Endodermal cell (in vitro differentiated cells): Measurements from ENCODE around the gene ENKUR. TPM values are rescaled to one million over a fixed set of nuclear protein-coding genes. Genes with fewer than 3 reads are reported as not detected.

Experiments used
- DNase-seq: peaks from one replicate; pipeline ENCODE4 v3.0.0-alpha.2; 2017
- H3K27ac ChIP-seq: 2 replicates; pipeline ENCODE4 v1.5.1; 2013; ENCODE audit warnings: mild to moderate bottlenecking, low read depth, low read length, moderate library complexity
- H3K27me3 ChIP-seq: 2 replicates; pipeline ENCODE4 v1.6.1; 2013; ENCODE audit warnings: mild to moderate bottlenecking, low read length, moderate library complexity; ENCODE audit not compliant: insufficient read depth, control insufficient read depth, poor library complexity, severe bottlenecking
- H3K36me3 ChIP-seq: 2 replicates; pipeline ENCODE4 v1.7.0; 2013; ENCODE audit warnings: mild to moderate bottlenecking, low read length, moderate library complexity; ENCODE audit not compliant: control insufficient read depth, insufficient read depth
- H3K4me1 ChIP-seq: one replicate; pipeline ENCODE4 v1.7.0; 2013; ENCODE audit warnings: low read length; ENCODE audit not compliant: control insufficient read depth, insufficient read depth
- H3K4me3 ChIP-seq: 2 replicates; pipeline ENCODE4 v1.5.1; 2013; ENCODE audit warnings: mild to moderate bottlenecking, low read length, moderate library complexity
- H3K9ac ChIP-seq: 2 replicates; pipeline ENCODE4 v1.6.1; 2013; ENCODE audit warnings: mild to moderate bottlenecking, low read length, moderate library complexity; ENCODE audit not compliant: poor library complexity, severe bottlenecking; ENCODE audit errors: extremely low read depth
- H3K9me3 ChIP-seq: 2 replicates; pipeline ENCODE4 v1.6.1; 2013; ENCODE audit warnings: mild to moderate bottlenecking, low read length, moderate library complexity; ENCODE audit not compliant: control insufficient read depth
- H3K27ac Mint-ChIP-seq: 2 replicates; pipeline ENCODE4 v1.8.0; 2020; ENCODE audit warnings: mixed read lengths
- H3K27me3 Mint-ChIP-seq: 2 replicates; pipeline ENCODE4 v1.8.0; 2021; ENCODE audit warnings: mild to moderate bottlenecking, mixed read lengths; ENCODE audit not compliant: insufficient read depth
- H3K36me3 Mint-ChIP-seq: 2 replicates; pipeline ENCODE4 v1.8.0; 2020; ENCODE audit warnings: low read depth, mixed read lengths
- H3K4me1 Mint-ChIP-seq: 2 replicates; pipeline ENCODE4 v1.8.0; 2020; ENCODE audit warnings: mixed read lengths
- H3K4me3 Mint-ChIP-seq: 2 replicates; pipeline ENCODE4 v1.8.0; 2020; ENCODE audit warnings: mild to moderate bottlenecking, moderate library complexity, mixed read lengths
- H3K9me3 Mint-ChIP-seq: 2 replicates; pipeline ENCODE4 v1.8.0; 2020; ENCODE audit warnings: mild to moderate bottlenecking, mixed read lengths
- WGBS, 2 experiments: methylation state at CpG; one replicate each; pipeline versions ENCODE4 v1.1.5 to v1.1.7; 2013; ENCODE audit warnings: missing lambda C conversion rate in 2 of 2, mixed read lengths in 1 of 2; ENCODE audit not compliant: insufficient coverage in 1 of 2, insufficient read length in 1 of 2; 5-methylcytosine and 5-hydroxymethylcytosine counted together
- long read RNA-seq, 4 experiments: library from polyadenylated mRNA in 2 of 4; library from RNA in 1 of 4; library from capped mRNA in 1 of 4; stranded (forward) in 3 of 4; unstranded in 1 of 4; transcript quantifications; one replicate each; pipeline ENCODE4 v2.0.0, GENCODE V29; 2020 to 2021; ENCODE audit warnings: inconsistent platforms in 1 of 4
- polyA plus RNA-seq, 2 experiments: library from polyadenylated mRNA; stranded (reverse); fragments of 50-300 nt; gene quantifications; one replicate each; pipeline ENCODE4 v1.2.3, GENCODE V29; 2013
- total RNA-seq, 2 donors: library from RNA; stranded (reverse); fragmentation: NEBNext Ultra II Directional in 1 of 2; extraction: Animal tissue kit (Norgen Biotek cat#: 25700) in 1 of 2; gene quantifications; 2 replicates in 1 of 2; 3 replicates in 1 of 2; pipeline ENCODE4 v1.2.1, GENCODE V29; 2021
- TF ChIP-seq, protein P1 (sequence below): fragments of 200-600 bp; sonication (generic); conservative IDR thresholded peaks from 2 replicates; pipeline ENCODE4 v1.5.0; 2021; ENCODE audit warnings: antibody characterized with exemption, mild to moderate bottlenecking

Gene ENKUR, protein sequence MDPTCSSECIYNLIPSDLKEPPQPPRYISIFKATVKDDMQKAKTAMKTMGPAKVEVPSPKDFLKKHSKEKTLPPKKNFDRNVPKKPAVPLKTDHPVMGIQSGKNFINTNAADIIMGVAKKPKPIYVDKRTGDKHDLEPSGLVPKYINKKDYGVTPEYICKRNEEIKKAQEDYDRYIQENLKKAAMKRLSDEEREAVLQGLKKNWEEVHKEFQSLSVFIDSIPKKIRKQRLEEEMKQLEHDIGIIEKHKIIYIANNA
- total RNA-seq = not detected
- 3.1 TPM for polyA plus RNA-seq (2013, experiment 1 of 2)
- 1.4 TPM for polyA plus RNA-seq (2013, experiment 2 of 2)
- long read RNA-seq, experiment 1 = 0 reads
- long read RNA-seq, experiment 2, partial matches to known transcripts = 0 of 2 reads
- long read RNA-seq, experiment 2, other reads (novel, unspliced or antisense) = 2 of 2 reads
- long read RNA-seq, experiment 3, partial matches to known transcripts = 0 of 1 reads
- long read RNA-seq, experiment 3, other reads (novel, unspliced or antisense) = 1 of 1 reads
- long read RNA-seq, experiment 4 = 0 reads

DNA sequence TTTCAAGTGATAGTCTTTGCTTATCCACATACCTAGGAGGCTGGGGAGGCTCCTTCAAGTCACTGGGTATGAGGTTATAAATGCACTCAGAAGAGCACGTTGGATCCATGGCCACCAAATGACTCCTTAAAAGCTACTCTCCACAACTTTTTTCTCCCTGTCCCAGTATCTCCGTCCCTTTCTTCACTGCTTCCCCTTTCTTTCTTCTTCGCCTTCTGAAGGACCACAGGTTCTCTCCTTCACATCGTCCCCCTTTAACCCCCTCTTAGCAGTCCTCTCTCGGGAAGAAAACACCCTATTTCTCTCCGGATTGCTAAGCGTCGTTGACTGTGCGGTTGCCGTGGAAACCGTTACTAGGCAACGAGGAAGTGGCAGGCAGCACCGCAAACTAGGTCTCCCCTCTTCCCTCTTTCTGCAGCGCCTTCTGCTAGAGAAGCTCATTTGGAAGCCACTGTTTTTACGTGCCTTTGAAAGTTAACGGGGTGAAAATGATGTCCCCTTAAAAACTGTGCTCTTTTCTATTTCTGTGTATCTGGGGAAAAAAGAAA lies at the start of gene ENKUR:
Gene ENKUR, minus strand, starts transcription at position 331 of the 548 bp plus-strand sequence. Its CDS starts 222 bp downstream, at position 109.
- peak within 1 kb of the TSS; percentile 71 for H3K9ac ChIP-seq
- Mint-ChIP-seq H3K36me3 (no peaks in the 10 kb centered on the region), H3K27ac (peak within 1 kb of the TSS; percentile 97), H3K9me3 (no peaks in the 10 kb centered on the region), H3K27me3 (no peaks in the 10 kb centered on the region), H3K4me1 (peaks cover 2% of the 10 kb centered on the region), H3K4me3 (peak within 1 kb of the TSS; percentile 78)
- H3K4me1 ChIP-seq = no peaks in the 10 kb centered on the region
- WGBS, 2 experiments = 0 to 1% methylated on average over 5 to 16 of the region's 16 CpGs
- DNase-seq = peak; percentile 96
- TF ChIP-seq, protein P1, sequence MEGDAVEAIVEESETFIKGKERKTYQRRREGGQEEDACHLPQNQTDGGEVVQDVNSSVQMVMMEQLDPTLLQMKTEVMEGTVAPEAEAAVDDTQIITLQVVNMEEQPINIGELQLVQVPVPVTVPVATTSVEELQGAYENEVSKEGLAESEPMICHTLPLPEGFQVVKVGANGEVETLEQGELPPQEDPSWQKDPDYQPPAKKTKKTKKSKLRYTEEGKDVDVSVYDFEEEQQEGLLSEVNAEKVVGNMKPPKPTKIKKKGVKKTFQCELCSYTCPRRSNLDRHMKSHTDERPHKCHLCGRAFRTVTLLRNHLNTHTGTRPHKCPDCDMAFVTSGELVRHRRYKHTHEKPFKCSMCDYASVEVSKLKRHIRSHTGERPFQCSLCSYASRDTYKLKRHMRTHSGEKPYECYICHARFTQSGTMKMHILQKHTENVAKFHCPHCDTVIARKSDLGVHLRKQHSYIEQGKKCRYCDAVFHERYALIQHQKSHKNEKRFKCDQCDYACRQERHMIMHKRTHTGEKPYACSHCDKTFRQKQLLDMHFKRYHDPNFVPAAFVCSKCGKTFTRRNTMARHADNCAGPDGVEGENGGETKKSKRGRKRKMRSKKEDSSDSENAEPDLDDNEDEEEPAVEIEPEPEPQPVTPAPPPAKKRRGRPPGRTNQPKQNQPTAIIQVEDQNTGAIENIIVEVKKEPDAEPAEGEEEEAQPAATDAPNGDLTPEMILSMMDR = no peak
- H3K36me3 ChIP-seq = no peaks in the 10 kb centered on the region
- H3K27ac ChIP-seq = peak within 1 kb of the TSS; percentile 94
- H3K4me3 ChIP-seq = peak within 1 kb of the TSS; percentile 88
- H3K9me3 ChIP-seq = no peaks in the 10 kb centered on the region
- no peaks in the 10 kb centered on the region for H3K27me3 ChIP-seq

DNA sequence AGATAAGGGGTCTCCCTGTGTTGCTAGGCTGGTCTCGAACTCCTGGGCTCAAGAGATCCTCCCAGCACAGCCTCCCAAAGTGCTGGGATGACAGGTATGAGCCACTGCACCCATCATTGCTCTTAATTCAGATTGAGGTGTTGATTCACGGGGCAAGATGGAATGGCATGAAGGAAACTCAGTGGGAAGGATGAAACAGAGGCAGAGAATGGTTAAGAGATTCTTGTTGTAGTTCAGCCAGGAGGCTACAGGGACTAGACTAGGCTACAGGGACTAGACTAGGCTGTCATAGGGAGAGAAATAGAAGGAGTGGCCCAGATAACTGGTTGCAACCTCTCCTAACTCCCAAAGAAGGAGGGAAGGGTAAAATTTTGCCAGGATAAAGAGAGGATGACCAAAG lies 48.4 kb upstream of the ENKUR start:
- no peak overlapping the region for H3K9ac ChIP-seq
- Mint-ChIP-seq H3K4me3 (no peak overlapping the region), H3K4me1 (peaks cover 17% of the 10 kb centered on the region), H3K27me3 (peaks cover 22% of the 10 kb centered on the region), H3K36me3 (no peaks in the 10 kb centered on the region), H3K9me3 (no peaks in the 10 kb centered on the region), H3K27ac (no peak overlapping the region)
- no peak overlapping the region for H3K27ac ChIP-seq
- H3K4me3 ChIP-seq = no peak overlapping the region
- no peak for DNase-seq
- no peaks in the 10 kb centered on the region for H3K27me3 ChIP-seq
- peaks cover 2% of the 10 kb centered on the region for H3K4me1 ChIP-seq
- TF ChIP-seq, protein P1 = no peak
- H3K36me3 ChIP-seq = no peaks in the 10 kb centered on the region
- WGBS, 2 experiments = 90 to 92% methylated on average over 2 of the region's 2 CpGs
- no peaks in the 10 kb centered on the region for H3K9me3 ChIP-seq

DNA sequence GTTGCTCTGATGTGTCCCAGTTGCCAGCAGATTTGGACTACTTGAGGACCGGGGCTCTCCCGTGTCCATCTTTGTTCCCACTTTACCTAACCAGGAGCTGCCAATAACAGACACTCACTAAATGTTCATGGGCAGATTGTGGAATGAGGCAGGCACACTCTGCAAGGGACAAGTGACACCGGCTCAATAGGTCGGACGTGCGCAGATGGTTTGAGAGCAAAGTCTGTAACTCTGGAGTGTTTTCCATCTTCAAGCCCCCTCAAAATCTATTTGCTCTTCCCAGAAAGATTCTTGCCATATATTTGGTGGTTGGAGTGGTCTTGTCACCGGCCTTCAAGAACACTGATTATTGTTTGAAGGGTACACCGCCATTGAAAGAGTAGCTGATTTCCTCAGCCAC lies 47.7 kb upstream of the ENKUR start:
- whole genome bisulfite sequencing, 2 experiments = 90 to 96% methylated on average over 2 to 8 of the region's 8 CpGs
- no peaks in the 10 kb centered on the region for H3K36me3 Mint-ChIP-seq
- peaks cover 15% of the 10 kb centered on the region for H3K4me1 Mint-ChIP-seq
- no peak overlapping the region for H3K27ac Mint-ChIP-seq
- H3K9ac ChIP-seq = no peak overlapping the region
- no peak overlapping the region for H3K4me3 Mint-ChIP-seq
- TF ChIP-seq, protein P1 = no peak
- H3K4me1 ChIP-seq = peaks cover 2% of the 10 kb centered on the region
- no peak overlapping the region for H3K27ac ChIP-seq
- H3K9me3 ChIP-seq = no peaks in the 10 kb centered on the region
- no peaks in the 10 kb centered on the region for H3K27me3 ChIP-seq
- no peaks in the 10 kb centered on the region for H3K36me3 ChIP-seq
- peaks cover 14% of the 10 kb centered on the region for H3K27me3 Mint-ChIP-seq
- H3K4me3 ChIP-seq = no peak overlapping the region
- DNase-seq = no peak
- no peaks in the 10 kb centered on the region for H3K9me3 Mint-ChIP-seq
